Stimulated activated naive CD4-positive, alpha-beta T cell treated with Interleukin-2 at 50 U/mL for 16 hours (primary cell): ENCODE results near the gene DPP8.
A peak's percentile ranks its signal among the peaks of the same experiment; 100 is the strongest.
"Not testable (repeated sequence)": the region's sequence is repeated elsewhere in the genome, so short reads cannot be mapped to it uniquely, and the experiment has no call there.

Experiments
- DNase-seq: peaks from one replicate; lab custom pipeline; 2025; lab: John Stamatoyannopoulos, UW

DPP8 gene

DNA sequence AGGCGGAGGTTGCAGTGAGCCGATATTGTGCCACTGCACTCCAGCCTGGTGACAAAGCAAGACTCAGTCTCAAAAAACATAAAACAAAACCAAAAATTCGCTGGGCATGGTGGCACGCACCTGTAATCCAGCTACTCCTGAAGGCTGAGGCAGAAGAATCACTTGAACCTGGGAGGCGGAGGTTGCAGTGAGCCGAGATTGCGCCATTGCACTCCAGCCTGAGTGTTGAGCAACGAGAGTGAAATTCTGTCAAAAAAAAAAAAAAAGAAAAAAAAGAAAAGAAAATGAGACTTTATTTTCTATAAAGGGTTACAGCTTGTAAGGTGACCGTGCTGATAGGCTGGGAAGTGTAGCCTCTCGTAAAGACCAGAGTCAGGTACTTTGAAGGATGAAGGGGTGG, 6.7 kb upstream of the DPP8 start:
- no peak for DNase-seq

DNA sequence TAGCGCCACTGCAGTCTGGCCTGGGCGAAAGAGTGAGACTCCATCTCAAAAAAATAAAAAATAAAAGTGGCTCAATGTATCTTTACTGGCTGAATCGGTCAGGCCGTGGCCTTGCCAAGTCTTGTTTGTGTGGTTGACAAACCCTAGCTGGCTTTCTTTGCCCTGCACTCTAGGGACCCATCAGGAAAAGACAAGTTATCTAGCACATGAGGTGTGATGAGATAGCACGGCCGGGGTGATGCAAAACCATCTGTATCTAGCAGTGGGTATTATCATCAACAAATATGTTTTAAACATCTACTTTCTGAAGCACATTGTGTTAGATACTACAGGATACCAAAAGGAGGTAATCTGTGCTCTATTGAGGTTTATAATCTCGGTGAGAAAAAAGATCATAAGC, 3.9 kb upstream of the DPP8 start:
- DNase-seq, result no peak

DNA sequence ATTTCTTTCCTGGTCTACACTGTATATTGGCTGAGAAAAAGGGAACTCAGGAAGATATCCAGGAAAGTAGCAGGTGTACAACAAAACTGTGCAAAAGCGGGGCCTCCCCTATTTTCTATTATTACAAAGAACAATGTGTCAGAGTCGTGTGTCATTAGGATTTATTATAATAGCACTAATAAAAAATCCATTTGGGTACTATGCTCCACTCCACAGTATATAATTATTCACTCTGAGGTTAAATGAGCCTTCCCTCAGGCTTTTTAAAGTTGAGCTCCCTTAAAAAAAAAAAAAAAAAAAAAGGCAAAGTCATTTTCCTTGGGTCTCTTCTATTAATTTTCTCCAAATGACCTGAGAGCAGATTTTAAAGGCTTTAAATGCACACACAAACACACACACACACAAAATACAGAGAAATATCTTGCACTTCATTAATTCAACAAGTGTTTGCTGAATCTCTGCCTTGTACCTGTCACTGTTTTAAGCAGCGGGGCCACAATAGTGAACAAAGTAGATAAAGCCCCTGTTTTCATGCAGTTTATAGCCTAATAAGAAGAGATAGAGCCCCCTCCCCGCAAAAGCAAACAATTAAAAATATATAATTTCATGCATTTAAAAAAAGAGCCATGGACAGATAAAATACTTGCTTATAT, 1.3 kb upstream of the DPP8 start:
- no peak for DNase-seq

DNA sequence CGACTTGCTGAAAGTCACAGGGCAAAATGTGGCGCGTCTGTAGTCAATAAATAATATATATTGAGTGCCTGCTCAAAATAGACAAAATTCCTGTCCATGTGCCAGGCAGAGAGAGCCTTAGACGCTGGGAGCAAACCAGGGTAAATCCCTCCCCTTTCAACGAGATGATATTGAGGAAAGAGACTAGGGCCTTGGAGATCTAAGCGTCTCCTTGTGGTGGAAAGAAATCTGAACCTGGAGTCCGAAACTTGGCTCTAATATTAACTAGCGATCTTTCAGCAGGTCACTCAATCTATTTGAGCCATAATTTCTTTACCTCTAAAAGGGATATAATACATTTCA, 348 bp upstream of the DPP8 start:
- DNase-seq, result no peak

DNA sequence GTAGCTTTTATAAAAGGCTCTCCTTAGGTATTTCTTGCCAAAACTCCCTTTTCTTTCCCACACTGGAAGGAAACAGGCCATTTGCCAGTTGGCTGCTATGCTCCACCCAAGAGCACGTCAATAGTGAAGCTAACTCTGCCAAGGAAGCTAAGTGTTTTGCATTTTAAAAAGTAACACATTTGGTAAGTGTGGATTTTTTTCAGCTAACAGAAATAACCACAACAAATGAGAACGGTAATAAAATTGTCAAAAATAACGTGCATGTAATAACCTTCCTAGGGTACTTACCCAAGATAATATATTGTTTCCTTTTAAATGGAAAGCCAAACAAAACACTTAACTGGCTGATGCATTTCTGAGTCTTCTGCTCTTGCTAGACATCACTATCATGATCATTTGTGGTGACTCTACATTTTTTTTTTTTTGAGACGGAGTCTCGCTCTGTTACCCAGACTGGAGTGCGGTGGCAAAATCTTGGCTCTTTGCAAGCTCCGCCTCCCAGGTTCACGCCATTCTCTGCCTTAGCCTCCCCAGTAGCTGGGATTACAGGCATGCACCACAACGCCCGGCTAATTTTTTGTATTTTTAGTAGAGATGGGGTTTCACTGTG, 4.6 kb downstream of the DPP8 start:
- no peak for DNase-seq

DNA sequence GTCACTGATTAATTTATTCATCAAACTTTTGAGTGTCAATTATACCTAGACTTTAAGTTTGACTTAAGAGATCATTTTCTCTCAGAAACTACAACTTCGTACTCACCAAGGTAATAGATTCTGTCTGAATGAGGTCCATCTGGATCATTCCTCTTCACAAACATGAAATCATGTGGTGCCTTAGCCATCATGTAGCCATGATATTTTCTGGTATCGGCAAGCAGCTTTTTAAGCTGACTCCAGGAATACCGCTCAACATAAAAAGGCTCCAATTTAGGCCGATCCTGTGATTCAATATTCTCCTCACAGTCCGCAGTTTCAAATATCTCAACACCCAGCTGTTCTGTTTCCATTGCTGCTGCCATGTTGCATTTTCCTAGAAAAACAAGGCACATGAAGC, 5.3 kb downstream of the DPP8 start:
- no peak for DNase-seq

DNA sequence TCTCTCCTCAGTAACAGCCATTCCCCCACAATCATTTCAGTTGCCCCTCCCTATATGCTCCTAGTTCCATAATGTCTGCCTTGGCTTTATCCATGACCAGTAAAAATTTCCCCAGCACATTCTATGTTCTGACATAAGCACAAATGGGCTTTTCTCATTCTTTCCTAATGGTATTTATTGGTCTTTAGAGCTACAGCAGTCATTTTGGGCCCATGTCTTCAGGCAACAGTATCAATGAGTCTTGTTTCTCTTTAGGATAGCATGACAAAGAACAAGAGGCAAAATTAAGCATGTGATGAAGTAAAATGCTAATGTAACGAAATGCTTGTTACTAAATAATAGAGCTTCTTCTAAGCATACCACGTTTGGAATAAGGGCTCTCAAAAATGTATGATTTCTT, 8.2 kb downstream of the DPP8 start:
- DNase-seq, result no peak

DNA sequence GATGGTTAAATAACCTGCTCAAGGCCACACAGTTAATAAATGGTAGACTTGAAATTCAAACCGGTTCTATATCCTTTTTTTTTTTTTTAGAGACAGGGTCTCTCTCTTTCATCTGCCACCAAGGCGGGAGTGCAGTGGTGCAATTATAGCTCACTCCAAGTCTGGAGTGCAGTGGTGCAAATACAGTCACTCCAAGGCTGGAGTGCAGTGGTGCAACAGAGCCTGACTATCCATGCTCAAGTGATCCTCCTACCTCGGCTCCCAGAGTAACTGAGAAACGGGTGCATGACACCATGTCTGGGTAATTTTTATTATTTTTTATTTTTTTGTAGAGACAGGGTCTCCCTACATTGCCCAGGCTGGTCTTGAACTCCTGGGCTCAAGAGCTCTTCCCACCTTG, 23.4 kb downstream of the DPP8 start:
- DNase-seq, result no peak

DNA sequence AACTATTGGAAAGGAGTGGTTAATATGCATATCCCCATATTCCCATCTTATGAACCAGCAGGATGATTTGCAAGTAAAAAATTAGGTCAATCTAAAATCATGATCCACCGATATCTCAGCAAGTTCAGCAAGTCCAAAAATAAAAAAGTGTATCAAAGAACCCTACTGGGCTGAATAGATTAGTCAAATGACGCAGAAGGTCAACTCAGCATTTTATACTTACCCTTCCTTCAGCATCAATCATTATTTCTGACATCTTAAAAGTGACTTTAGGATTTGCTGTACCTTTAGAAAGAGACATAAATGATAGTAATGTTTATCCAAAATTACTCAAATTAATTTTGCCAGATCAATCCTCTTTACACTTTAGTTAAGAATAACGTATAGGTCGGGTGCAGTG, 32.6 kb downstream of the DPP8 start:
- DNase-seq, result no peak

DNA sequence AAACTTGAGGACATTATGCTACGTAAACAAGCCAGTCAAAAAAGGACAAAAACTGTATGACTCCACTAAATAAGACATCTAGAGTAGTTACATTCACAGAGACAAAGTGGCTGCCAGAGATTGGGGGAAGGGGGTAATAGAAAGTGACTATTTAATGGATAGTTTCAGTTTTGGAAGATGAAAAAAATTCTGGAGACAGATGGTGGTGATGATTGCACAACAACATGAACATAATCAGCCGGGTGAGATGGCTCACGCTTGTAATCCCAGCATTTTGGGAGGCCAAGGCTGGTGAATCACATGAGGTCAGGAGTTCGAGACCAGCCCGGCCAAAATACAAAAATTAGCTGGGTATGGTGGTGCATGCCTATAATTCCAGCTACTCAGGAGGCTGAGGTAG, 40.6 kb downstream of the DPP8 start:
- DNase-seq, result no peak

DNA sequence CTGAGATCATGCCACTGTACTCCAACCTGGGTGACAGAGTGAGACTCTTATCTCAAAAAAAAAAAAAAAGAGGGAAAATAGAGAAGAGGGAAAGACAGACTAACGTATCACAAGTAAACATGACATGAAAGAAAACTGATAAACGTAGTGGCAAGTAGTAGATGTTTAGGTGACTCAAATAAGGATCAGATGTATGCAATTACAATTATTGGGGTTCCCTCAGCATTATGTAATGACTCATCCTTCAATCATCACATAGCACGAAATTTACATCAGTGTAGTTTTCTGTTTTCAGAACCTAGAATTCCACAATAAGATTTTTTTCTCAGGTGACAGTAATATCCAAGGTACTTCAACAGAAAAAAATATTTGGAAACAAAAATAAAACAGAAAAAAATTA, 46.6 kb downstream of the DPP8 start:
- no peak for DNase-seq

DNA sequence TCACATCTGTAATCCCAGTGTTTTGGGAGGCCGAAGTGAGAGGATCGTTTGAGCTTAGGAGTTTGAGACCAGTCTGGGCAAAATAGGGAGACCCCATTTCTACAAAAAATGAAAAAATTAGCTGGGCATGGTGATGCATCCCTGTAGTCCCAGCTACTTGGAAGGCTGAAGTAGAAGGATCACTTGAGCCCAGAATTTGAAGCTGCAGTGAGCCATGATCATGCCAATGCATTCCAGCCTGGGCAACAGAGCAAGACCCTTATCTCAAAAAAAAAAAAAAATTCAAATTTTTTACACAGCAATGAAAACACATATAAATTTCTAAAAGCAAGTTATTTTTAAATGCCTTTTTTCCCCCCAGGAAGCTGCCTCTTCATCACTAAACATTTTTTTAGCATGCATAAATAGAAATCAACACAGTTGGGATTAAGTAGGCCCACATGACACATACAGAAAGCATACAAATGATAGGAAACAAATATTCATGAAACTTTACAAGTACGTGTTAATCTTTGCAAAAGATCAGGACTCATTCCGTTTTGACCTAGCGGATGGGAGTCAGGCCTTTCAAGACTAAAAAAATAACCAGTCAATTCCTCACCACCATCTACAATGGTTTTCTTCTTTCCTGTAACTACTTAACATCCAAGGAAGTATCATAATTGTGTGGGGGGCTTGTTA, 49.1 kb downstream of the DPP8 start:
- no peak for DNase-seq

DNA sequence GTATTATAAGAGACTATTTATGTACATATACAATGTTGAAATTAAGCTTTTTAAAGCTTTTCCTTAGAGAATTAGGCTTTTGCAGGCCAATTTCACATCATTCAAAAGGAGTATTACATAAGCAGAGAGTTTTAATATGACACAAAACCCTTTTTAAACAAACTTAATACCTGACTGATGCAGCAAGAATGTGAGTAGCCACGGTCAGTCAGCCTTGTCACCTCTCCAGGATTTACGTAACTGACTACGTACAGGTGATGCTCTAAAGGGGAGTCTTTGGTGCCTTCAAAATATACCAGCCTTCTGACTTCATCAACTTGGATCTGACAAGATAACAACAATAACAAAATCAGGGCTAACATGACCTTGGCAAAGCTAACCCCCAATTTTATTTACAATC, 50.6 kb downstream of the DPP8 start:
- DNase-seq, result no peak

DNA sequence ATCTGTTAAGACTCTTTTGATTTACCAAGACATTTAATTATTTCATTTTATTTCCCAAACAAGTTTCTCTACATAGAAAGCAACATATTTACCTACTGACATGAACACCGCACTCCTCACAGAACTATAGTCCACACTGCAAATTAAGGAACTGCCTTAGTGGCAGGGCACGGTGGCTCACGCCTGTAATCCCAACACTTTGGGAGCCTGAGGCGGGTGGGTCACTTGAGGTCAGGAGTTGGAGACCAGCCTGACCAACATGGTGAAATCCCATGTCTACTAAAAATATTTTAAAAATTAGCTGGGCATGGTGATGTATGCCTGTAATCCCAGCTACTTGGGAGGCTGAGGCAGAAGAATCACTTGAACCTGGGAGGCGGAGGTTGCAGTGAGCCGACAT, 54.4 kb downstream of the DPP8 start:
- not testable (repeated sequence) for DNase-seq

DNA sequence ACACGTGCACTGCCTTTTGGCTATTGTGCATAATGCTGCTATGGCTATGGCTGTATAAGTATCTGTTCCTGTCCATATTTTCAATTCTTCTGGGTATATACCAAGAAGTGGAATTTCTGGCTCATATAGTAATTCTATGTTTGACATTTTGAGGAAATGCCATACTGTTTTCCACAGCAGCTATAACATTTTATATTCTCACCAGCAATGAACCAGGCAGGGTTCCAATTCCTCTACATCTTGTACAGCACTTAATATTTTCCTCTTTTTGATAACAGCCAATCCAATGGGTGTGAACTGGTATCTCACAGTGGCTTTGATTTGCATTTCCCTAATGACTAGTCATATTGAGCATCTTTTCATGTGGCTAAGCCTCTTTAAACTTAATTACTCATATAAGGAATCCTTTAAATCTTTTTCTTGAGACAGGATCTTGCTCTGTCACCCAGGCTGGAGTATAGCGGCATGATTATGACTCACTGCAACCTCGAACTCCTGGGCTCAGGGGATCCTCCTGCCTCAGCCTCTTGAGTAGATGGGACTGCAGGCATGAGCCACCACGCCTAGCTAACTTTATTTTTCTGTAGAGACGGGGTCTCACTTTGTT, 56.6 kb downstream of the DPP8 start:
- DNase-seq, result peak; percentile 2

DNA sequence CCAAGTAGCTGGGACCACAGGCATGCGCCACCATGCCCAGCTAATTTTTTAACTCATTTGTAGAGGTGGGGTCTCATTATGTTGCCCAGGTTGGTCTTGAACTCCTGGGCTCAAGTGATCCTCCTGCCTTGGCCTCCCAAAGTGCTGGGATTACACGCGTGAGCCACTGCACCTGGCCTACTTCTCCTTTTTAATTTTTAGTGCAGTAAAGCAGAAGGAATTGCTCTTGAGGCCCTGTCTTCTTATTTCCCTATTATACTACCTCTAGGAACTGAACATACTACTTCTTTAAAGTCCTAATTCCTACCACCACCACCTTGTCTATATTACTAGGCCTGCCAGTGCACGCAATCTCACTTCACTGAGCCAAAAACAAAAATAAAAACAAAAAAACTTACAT, 62.2 kb downstream of the DPP8 start:
- DNase-seq, result not testable (repeated sequence)

DNA sequence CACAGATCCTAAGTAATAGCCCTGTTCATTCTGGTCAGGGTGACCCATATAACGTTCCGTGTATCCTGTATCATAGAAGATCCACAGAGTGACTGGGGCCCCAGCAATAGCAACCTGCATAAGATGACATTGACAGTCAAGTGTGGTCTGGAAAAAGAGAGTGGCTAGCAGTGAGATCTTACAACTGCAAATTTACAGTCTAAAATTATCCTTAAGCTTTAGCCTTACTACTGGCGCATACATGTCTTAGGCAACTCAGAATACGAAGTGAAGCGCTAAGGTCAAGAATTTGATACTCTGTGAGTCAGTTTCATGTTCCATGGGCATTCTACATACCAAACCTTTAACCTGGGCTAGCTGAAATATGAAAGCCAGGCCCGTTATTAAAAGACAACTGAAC, 65.5 kb downstream of the DPP8 start:
- no peak for DNase-seq

DNA sequence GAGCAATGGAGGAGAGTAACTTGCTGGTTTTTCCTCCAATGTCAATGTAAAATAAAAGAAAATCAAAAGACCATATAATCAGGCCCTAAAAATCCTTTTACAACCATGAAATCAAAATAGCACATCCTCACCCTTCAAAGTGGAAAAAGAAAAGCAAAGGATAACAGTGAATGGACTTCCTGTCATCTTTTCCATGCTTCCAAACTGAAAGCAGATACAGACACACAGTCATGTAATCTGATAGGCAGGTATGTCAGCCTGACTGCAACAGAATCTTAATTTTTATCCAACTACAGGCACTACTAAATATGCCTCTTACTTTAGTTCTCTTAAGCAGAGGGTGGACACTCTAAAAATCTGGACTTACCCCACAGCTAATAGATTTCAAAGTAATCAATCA, 66.9 kb downstream of the DPP8 start:
- no peak for DNase-seq

DNA sequence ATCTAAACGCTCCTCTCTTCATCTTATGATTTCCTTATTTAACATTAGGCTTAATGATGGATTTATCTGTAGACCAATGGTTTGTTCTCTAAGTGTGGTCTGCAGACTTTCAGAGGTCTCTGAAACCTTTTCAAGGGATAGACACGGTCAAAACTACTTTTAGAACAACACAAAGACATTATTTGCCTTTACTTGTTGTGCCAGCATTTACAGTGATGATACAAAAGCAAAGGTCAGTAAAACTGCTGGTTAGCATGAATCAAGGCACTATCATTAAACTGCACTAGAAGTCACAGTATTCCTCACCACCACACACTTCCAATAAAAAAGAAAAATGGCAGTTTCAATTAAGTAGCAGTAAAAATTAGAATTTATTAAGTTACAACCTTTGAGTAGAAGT, 70.3 kb downstream of the DPP8 start:
- DNase-seq, result no peak

DNA sequence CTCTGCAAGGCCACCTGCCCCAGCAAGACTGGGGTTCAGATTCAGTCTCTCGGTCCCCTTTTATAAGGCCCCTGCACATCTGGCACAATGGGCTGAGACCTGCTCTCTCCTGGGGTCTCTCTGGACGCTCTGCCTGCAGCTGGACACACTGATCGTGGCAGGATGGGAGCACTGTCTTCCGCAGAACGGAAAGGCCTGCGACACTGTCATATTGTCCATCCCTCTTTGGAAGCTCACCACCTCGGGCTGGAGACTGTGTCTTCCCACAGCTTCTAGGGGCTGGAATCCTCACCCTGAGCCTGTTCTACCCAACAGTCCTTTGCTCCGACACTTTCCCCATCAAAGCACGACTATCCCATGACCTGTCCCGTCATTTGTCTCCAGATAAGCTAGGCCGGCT, 83.3 kb downstream of the DPP8 start:
- no peak for DNase-seq

DNA sequence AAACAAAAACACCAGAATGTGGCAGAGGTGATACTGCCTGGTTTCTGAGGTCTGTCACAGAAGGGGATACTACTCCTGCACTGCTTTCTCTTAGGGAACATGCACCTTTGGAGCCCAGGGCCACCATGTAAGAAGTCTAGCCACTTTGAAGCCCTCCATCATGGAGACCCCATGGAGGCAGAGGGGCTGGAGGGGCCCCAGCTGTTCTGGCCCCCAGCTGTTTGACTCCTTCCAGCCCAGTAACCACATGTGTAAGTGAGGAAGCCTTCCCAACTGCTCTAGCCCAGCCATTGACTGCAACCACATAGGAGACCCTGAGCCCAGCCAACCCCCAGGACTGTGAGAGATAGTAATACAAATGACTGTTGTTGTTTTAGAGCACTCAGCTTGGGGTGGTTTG, 85.8 kb downstream of the DPP8 start:
- no peak for DNase-seq

DNA sequence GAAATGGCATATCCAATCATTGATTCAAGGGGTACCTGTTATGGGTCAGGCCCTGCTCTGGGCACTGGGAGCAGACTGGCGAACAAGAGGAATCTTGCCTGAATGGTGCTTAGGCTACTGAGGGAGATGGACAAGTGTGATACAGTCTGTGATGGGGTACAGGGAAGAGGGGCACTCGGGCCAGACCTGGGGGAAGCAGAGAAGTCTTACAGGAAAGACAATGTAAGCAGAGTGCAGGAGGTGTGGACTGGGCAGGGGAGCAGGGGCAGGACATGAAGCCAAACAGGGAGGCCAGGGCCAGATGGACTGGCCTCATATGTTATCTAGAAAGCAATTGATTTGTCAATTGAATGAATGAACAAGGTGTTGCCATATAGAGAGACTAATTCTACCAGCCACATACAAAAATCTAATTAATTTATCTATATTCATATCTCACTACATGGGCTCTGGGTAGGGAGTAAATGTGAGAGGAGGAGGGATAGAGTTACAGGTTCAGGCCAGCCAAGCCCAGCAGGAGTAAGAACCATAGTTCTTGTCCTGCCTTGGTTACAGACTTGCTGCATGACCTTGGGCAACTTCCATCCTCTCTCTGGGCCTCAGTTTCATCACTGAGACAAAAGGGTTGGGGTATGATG, 91.2 kb downstream of the DPP8 start:
- DNase-seq, result no peak

DNA sequence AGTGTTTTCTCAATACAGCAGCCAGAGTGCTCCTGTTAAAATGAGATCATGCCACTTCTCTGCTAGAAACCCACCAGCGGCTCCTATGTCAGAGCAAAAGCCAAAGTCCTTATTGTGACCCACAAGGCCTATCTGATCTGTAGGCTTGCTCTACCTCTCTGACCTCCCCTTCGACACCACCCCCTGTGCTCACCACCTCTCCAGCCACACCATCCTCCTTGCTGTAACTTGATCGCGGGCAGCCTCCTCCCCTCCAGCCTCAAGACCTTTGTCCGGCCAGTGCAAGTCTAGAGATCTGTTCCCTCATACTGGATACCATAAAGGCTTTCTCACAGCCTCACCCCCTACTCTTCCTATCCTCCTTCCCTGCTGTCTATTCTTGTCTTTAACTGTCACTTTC, 92.8 kb downstream of the DPP8 start:
- no peak for DNase-seq
